Activated naive CD4-positive, alpha-beta T cell (primary cell): Measurements from ENCODE around the gene FMNL2.
"Not testable (repeated sequence)": the region's sequence is repeated elsewhere in the genome, so short reads cannot be mapped to it uniquely, and the experiment has no call there.

Source experiments
- DNase-seq, 4 experiments: peaks; one replicate each; lab custom pipeline; 2025; lab: John Stamatoyannopoulos, UW

Gene FMNL2

DNA sequence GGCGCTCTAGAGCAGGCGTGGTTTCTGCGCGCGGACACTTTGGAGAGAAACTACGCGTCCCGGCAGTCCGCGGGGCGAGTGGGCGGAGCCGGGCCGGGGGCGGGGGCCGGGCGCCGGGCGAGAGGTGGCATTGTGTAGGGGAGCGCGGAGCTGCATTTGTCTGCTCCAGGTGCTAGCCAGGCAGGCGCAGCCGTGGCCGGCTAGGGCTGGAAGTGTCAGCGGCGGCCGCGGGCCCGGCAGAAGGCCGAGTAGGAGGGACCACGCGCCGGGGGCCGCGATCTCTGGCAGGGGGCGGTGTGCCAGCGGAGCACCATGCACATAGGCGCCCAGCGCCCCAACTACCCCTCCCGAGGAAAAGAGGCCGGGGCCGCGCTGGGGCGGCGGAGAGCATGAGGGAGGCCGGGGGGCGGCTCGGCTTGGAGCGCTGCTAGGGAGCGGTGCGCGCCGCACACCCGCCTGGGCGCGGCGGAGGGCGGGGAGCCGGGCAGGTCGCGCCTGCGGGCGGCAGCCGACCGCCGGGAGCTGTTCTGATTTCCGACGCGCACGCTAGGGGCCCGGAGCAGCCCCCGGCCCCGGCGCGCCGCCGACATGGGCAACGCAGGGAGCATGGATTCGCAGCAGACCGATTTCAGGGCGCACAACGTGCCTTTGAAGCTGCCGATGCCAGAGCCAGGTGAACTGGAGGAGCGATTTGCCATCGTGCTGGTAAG lies at the start of gene FMNL2:
FMNL2 (plus strand) TSS at position 159 of the 710 bp plus-strand sequence.
- peak in 1 of 4 experiments; percentile 7 for DNase-seq

GRCh38 chr2:152292991-152293390 lies 42.0 kb upstream of the FMNL2 start:
- no peak for DNase-seq

GRCh38 chr2:152297715-152298114 lies 37.3 kb upstream of the FMNL2 start:
- DNase-seq: no peak

- DNase-seq: no peak
Measured at GRCh38 chr2:152298754-152299153, 36.2 kb upstream of the FMNL2 start.

DNA sequence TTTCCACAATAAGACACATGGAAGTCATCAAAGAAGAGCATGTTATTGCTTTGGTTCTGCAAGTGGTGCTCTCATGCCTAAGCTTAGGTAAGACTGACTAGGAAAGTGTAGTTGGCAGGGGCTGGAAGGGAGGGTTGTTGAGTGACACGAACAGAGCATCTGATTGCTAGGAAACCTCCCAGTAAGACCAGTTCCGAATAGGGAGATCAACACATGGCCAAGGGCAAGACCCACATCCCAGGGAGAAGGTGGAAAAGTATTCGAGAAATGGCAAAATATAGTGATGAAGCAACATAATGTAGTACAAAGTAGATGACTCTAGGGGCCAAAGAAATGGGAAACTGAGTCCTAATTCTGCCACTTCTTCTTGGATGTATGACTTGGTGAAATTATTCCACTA lies 33.8 kb upstream of the FMNL2 start:
- DNase-seq: no peak

GRCh38 chr2:152303951-152304350 lies 31.0 kb upstream of the FMNL2 start:
- no peak for DNase-seq

GRCh38 chr2:152304836-152305235 lies 30.1 kb upstream of the FMNL2 start:
- DNase-seq: no peak

GRCh38 chr2:152307863-152308262 lies 27.1 kb upstream of the FMNL2 start:
- no peak for DNase-seq

- no peak for DNase-seq
Measured at GRCh38 chr2:152309352-152310214, 25.4 kb upstream of the FMNL2 start.

DNA sequence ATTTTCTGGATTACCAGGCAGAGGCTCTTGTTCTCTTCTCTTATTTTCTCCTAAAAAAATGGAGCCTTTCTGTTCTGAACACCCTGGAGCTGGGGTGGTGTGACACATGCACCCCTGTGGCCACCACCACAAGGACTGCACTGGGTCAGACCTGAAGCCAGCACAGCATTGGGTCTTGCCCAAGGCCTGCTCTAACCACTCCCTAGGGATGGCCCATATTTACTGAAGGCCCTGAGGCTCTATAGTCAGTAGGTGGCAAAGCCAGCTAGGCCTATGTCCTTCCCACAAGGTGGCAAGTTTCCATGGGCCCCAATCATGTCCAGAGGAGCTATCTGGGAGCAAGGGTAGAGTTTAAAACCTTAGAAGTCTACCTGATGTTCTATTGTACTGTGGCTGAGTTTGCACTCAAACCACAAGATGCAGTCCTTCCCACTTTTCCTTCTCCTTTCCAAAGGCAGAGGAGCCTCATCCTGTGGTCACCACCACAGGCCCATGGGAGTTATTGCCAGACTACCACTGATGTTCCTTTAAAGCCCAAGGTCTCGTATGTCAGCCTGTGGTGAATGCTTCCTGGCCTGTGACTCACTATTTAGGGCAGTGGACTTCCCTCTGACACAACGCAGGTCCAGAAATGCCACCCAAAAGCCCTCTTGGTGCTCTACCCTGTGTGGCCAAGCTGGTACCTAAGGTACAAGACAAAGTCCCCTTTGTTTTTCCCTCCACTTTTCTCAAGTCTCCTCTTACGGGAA lies 15.0 kb upstream of the FMNL2 start:
- DNase-seq: no peak

DNA sequence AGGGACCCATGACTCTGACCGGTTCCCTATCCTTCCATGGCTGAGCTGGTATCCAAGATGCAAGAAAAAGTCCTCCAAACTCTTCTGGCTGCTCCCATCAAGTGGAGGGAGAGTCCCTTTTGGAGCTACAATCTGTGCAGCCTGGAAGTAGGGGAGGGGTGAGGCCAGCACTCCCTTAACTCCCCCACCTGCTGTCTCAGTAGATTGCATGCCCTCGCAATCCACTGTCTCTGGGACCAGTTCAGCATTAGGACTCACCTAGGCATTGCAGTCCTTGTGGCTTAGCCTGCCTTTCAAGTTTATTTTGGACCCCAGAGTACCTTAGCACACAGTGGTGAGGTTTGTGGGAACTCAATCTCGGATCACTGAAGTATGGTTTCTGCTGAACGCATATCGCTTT lies 14.2 kb upstream of the FMNL2 start:
- DNase-seq: no peak

DNA sequence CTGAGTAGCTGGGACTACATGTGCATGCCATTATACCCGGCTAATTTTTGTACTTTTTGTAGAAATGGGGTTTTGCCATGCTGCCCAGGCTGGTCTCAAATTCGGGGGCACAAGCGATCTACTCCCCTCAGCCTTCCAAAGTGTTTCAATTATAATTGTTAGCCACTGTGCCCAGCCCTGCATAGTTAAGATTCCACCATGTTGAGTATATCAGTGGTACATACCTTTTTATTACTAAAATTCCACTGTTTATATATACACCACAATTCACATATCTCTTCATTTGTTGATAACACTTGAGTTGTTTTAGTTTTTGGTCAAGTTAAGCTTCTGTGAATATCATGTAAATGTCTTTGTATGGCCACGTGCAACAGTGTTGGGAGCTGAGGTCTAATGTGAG lies 12.8 kb upstream of the FMNL2 start:
- DNase-seq: no peak

DNA sequence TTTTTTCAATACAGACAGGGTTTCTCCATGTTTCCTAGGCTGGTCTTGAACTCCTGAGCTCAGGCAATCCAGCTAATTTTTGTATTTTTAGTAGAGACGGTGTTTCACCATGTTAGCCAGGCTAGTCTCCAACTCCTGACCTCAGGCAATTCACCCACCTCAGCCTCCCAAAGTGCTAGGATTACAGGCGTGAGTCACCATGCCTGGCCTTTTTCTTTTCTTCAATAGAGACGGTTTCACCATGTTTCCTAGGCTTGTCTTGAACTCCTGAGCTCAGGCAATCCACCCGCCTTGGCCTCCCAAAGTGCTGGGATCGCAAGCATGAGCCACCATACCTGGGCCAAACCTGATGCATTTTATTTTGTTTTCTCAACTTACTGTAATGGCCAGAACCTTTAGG lies 9.8 kb upstream of the FMNL2 start:
- DNase-seq: not testable (repeated sequence)

- DNase-seq: no peak
Measured at GRCh38 chr2:152326710-152327109, 8.3 kb upstream of the FMNL2 start.

GRCh38 chr2:152328013-152328412 lies 7.0 kb upstream of the FMNL2 start:
- DNase-seq: no peak

- DNase-seq: no peak
Measured at GRCh38 chr2:152330235-152330866, 4.6 kb upstream of the FMNL2 start.

GRCh38 chr2:152334701-152335015 lies 316 bp upstream of the FMNL2 start:
- no peak for DNase-seq

DNA sequence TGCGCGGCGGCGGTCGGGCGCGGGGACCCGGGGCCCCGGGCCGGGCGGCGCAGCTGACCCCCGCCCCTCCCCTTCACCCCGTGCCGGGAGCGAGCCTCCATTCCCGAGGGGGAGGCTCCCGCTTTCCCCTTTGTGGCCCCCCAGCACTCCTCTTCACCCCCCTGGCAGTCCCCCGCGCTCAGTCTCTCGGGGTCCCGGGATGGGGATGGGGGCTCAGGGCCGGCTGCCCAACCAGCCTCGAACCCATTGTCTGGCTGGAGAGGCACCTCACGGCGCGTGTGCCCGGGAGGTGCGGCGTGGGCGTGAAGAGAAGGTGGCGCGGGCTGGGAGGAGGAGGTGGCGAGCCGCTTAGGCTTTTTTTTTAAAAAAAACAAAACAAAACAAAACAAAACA lies 748 bp downstream of the FMNL2 start:
- DNase-seq: no peak

- no peak for DNase-seq
Measured at GRCh38 chr2:152336119-152336853, 1.3 kb downstream of the FMNL2 start.

- no peak for DNase-seq
Measured at GRCh38 chr2:152336854-152337510, 2.0 kb downstream of the FMNL2 start.

DNA sequence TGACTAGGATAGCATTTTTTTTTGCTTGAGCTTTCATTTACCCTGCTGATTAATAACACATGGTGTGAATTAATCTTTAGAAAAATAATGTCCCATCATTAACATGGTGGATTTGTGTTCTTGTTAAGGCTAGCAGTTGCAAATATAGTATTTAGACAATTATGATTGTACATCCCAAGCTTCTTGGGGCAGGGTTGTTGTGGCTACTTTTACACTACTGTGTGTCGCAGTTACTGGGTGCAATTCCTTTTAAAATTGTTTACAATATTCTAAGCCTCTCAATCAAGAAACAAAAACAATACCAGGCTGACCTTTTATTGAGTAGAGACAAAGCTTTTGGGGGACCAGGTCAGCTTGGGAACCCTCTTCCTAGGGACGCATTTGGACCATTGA lies 2.5 kb downstream of the FMNL2 start:
- DNase-seq: no peak
